ENCODE data around the gene DENND5B.
A peak's percentile ranks its signal among the peaks of the same experiment; 100 is the strongest.
"Not testable (repeated sequence)": the region's sequence is repeated elsewhere in the genome, so short reads cannot be mapped to it uniquely, and the experiment has no call there.

Gene DENND5B

DNA sequence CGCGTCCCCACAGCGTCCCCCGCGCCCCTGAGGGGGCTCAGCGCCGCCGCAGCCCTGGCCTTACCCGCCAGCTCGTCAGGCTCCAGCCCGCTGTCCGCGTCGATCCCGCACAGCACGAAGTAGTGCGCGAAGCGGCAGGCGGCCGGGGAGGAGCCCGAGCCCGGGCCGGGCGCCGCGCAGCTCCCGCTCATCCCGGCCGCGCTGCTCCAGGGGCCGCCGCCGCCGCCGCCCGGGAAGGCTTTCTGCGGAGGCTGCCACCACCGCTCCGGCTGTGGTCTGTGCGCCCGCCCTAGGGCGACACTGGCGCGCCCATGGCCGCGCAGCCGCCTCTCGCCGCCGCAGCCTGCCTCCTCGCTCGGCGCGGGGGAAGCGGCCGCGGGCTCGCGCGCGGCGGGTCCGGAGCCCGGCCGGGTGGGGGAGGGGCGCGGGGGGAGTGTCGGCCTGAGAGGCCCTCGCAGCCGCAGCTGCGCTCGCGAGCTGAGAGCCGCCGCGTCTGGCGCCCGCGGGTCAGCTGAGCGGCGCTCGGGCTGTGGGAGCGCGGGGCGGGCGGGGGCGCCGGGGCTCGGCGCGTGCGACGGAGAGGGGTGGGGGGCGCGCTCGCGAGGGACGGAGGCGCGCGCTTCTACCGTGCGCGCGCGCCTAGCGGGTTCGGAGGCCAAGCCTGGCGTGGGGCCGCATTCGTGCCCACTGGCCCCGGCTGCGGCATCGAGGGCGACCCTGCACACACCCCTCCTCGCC lies at the start of gene DENND5B:
Gene DENND5B, minus strand, starts transcription at position 495 of the 738 bp plus-strand sequence. Its CDS starts 304 bp downstream, at position 191.
- DNase-seq (ENCODE audit: low read depth in 2 of 2) = peak; percentile 5 to 17

- no peak for DNase-seq (ENCODE audit: low read depth in 2 of 2)
Observed at GRCh38 chr12:31634620-31635019, 43.7 kb upstream of the DENND5B start.

- no peak for DNase-seq (ENCODE audit: low read depth in 2 of 2)
Observed at GRCh38 chr12:31633464-31633863, 42.5 kb upstream of the DENND5B start.

DNA sequence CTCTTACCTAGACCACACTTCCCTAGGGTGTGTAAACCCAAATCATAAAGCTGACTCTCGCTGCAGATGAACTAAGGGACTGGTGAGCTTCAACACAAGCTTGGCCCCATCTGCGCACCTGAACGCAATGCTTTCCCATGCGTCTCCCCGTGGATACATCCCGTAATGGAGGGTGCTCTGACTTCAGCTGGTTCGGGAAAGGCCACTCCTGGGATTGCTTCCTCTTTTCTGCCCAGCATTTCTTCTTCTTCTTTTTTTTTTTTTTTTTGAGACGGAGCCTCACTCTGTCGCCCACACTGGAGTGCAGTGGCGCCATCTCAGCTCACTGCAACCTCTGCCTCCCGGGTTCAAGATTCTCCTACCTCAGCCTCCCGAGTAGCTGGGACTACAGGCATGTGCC lies 40.9 kb upstream of the DENND5B start:
- DNase-seq (ENCODE audit: low read depth in 2 of 2) = no peak

GRCh38 chr12:31631023-31631724 lies 40.2 kb upstream of the DENND5B start:
- no peak for DNase-seq (ENCODE audit: low read depth in 2 of 2)

- DNase-seq (ENCODE audit: low read depth in 2 of 2) = no peak
Observed at GRCh38 chr12:31629756-31630732, 39.1 kb upstream of the DENND5B start.

DNA sequence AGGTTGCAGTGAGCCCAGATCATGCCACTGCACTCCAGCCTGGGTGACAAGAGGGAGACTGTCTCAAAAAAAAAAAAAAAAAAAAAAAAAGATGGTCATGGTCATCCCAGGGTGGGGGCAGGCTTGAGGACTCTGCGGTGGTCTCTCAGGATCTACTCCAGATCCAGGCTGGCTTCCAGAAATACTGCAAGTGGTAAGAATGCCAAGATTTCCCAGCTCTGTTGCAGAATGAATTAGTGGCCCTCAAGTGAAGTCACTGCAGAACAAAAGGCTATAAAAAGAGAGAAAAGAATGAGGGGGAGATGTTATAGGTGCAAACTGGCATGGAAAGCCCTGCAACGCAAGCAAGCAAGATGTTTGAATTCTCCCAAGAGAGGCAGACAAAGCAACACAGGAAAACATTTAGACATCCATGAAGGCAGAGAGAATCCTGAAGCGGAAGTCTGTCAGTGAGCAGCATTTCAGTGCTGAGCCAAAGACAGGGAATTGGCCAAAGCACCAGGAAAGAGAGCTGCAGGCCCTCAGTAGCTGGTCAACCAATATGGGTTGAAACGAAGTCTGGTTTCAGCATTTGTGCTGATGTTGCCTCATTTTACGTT lies 36.6 kb upstream of the DENND5B start:
- no peak for DNase-seq (ENCODE audit: low read depth in 2 of 2)

DNA sequence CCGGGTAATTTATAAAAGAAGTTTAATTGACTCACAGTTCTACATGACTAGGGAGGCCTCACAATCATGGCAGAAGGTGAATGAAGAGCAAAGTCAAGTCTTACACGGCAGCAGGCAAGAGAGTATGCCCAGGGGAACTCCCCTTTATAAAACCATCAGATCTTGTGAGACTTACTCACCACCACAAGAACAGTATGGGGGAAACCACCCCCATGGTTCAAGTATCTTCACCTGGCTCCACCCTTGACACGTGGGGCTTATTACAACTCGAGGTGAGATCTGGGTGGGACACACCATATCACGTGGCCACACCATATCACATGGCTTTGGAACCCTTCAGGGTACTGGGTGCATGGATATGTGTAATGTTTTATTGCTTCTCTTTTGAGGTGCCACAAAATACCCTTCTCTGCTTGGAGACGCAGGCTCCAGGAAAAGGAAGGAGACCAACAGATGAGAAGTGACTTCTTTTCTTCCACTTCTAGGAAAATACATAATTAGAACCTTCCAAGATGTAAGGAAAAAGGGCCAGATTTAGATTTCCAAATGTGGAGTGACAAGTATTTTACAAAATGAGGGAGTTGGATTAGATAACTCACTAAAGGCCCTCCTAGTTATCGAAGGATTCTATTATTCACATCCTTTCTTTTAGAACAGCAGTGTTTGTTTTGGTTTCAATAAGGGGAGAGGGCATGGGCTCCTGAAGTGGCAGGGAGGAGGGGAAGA lies 35.5 kb upstream of the DENND5B start:
- no peak for DNase-seq (ENCODE audit: low read depth in 2 of 2)

GRCh38 chr12:31622038-31622437 lies 31.1 kb upstream of the DENND5B start:
- DNase-seq (ENCODE audit: low read depth in 2 of 2) = no peak

- DNase-seq (ENCODE audit: low read depth in 2 of 2) = no peak
Observed at GRCh38 chr12:31620311-31620710, 29.4 kb upstream of the DENND5B start.

DNA sequence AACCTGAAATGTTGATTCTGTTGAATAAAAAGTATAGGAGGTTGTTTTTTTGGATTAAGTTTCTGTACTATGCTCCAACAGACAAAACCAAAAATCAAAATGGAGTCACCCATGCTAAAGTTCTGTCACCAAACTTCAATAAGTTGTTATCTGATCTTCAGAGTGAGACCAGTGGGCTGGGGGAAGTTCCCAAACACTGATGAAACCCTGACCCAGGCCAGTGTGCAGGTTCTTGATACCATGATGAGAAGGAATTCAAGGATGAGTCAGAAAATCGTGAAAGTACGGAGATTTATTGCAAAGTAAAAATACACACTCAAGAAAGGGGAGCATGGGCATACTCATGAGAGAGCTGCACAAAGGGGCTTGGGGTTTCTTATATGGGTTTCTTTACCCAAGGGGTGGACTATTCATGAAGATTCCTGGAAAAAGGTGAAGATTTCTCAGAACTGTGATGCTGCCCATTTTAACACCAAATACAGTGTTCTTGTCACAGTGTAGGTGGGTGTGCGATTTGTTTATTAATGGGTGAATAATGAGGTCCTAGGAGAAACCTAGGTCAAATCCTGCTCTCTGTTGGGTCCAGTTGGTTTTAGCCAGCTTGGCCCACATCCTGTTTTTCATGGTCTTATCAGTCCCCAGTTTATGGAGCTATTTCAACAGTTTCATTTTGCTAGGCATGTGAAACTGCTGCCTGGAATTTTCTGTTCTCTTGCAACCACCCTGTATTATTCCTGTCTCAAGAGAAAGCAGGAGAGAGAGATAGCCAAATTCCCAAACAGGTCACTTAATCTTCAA lies 27.5 kb upstream of the DENND5B start:
- no peak for DNase-seq (ENCODE audit: low read depth in 2 of 2)

GRCh38 chr12:31612819-31613218 lies 21.9 kb upstream of the DENND5B start:
- no peak for DNase-seq (ENCODE audit: low read depth in 2 of 2)

- not testable (repeated sequence) for DNase-seq (ENCODE audit: low read depth in 2 of 2)
Observed at GRCh38 chr12:31608299-31608698, 17.4 kb upstream of the DENND5B start.

- DNase-seq (ENCODE audit: low read depth in 2 of 2) = no peak
Observed at GRCh38 chr12:31605531-31605930, 14.6 kb upstream of the DENND5B start.

DNA sequence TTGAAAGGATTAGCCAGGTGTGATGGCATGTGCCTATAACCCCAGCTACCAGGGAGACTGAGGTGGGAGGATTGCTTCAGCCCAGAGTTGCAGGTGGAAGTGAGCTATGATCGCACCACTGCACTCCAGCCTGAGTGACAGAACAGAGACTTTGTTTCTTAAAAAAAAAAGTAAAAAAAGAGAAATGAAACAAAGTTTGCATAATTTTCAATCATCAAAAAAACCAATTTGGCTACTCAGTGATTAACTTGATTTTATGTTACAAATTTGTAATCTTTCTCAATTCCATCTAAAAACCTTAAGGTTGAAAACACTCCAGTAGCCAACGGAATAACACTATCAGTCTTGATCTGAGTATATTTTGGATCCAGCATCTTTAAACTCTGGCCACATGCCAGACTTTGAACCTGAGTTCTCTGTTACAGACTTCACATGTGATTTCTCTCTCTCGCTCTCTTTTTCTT lies 12.6 kb upstream of the DENND5B start:
- no peak for DNase-seq (ENCODE audit: low read depth in 2 of 2)

DNA sequence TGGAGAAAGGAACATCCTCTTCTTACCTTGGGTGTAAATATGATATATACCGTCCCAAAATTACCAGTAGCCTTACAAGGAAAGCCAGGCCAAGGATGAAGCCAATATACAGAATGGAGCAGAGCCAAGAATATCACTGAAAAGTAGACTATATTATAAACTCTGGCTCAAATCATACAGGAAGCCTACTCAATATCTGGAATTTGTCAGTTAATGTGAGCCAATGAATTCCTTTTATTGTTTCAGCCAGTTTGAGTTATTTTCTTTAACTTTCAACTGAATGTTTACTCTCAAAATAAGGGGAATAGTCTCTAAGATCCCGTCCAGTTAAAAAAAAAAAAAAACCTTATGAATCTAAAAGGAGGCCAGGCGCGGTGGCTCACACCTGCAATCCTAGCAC lies 9.8 kb upstream of the DENND5B start:
- DNase-seq (ENCODE audit: low read depth in 2 of 2) = no peak

GRCh38 chr12:31600252-31600651 lies 9.3 kb upstream of the DENND5B start:
- DNase-seq (ENCODE audit: low read depth in 2 of 2) = no peak

GRCh38 chr12:31599053-31599452 lies 8.1 kb upstream of the DENND5B start:
- DNase-seq (ENCODE audit: low read depth in 2 of 2) = no peak

DNA sequence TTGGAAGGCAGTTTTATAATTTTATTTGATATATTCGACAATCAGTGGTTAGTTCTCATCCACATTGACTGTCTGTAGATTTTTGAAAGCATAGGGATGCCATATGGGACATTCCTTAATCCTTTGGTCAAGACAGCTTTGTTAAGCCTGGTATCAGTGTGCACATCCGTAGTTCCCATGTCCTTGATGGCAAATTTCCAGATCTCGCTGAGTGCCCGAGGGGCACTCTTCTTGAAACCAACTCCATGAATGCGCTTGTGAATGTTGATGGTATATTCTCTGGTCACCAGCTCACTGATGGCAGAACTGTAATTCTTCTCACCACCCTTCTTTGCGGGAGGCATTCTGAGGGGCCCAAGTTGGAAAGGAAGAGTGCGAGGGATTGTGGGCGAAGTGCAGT lies 6.1 kb upstream of the DENND5B start:
- DNase-seq (ENCODE audit: low read depth in 2 of 2) = no peak

DNA sequence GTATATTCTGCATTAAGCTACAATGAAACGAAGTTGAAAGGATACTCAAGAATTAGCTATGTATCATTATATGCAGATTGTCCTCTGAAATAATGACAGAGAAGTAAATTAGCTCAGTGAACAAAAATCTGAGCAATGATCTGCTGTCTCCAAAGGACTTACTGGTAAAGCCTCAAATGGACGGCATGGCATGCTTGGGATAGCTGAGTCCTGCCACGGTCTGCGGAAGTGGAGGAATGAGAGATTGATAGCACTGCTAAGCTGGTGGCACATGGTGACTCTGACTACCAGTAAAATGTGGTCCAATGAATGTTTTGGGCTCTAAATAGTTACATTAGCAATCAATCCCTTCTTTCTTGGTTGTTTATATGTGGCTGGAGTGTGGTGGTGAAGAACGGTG lies 3.7 kb upstream of the DENND5B start:
- no peak for DNase-seq (ENCODE audit: low read depth in 2 of 2)

Measured in activated CD4-positive, alpha-beta T cell treated with anti-CD3 and anti-CD28 coated beads for 24 hours (primary cell).